GM15510 (cell line): Measurements from ENCODE around the gene CEACAM5.

Experiments used
- POLR2A ChIP-seq: IDR thresholded peaks from 3 replicates; pipeline ENCODE4 v1.6.1; 2011; ENCODE audit warnings: borderline replicate concordance; ENCODE audit not compliant: insufficient read length; ENCODE audit errors: extremely low read depth

CEACAM5 gene

DNA sequence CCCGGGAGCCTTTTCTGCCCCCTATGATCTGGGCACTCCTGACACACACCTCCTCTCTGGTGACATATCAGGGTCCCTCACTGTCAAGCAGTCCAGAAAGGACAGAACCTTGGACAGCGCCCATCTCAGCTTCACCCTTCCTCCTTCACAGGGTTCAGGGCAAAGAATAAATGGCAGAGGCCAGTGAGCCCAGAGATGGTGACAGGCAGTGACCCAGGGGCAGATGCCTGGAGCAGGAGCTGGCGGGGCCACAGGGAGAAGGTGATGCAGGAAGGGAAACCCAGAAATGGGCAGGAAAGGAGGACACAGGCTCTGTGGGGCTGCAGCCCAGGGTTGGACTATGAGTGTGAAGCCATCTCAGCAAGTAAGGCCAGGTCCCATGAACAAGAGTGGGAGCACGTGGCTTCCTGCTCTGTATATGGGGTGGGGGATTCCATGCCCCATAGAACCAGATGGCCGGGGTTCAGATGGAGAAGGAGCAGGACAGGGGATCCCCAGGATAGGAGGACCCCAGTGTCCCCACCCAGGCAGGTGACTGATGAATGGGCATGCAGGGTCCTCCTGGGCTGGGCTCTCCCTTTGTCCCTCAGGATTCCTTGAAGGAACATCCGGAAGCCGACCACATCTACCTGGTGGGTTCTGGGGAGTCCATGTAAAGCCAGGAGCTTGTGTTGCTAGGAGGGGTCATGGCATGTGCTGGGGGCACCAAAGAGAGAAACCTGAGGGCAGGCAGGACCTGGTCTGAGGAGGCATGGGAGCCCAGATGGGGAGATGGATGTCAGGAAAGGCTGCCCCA, 11.8 kb upstream of the CEACAM5 start:
- no peak for TF ChIP-seq POLR2A

DNA sequence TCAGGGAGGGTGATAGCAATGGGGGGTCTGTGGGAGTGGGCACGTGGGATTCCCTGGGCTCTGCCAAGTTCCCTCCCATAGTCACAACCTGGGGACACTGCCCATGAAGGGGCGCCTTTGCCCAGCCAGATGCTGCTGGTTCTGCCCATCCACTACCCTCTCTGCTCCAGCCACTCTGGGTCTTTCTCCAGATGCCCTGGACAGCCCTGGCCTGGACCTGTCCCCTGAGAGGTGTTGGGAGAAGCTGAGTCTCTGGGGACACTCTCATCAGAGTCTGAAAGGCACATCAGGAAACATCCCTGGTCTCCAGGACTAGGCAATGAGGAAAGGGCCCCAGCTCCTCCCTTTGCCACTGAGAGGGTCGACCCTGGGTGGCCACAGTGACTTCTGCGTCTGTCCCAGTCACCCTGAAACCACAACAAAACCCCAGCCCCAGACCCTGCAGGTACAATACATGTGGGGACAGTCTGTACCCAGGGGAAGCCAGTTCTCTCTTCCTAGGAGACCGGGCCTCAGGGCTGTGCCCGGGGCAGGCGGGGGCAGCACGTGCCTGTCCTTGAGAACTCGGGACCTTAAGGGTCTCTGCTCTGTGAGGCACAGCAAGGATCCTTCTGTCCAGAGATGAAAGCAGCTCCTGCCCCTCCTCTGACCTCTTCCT, 11.1 kb upstream of the CEACAM5 start:
- TF ChIP-seq POLR2A, result no peak

DNA sequence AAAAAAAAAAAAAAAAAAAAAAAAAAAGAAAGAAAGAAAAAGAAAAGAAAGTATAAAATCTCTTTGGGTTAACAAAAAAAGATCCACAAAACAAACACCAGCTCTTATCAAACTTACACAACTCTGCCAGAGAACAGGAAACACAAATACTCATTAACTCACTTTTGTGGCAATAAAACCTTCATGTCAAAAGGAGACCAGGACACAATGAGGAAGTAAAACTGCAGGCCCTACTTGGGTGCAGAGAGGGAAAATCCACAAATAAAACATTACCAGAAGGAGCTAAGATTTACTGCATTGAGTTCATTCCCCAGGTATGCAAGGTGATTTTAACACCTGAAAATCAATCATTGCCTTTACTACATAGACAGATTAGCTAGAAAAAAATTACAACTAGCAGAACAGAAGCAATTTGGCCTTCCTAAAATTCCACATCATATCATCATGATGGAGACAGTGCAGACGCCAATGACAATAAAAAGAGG, 9.6 kb upstream of the CEACAM5 start:
- no peak for TF ChIP-seq POLR2A

DNA sequence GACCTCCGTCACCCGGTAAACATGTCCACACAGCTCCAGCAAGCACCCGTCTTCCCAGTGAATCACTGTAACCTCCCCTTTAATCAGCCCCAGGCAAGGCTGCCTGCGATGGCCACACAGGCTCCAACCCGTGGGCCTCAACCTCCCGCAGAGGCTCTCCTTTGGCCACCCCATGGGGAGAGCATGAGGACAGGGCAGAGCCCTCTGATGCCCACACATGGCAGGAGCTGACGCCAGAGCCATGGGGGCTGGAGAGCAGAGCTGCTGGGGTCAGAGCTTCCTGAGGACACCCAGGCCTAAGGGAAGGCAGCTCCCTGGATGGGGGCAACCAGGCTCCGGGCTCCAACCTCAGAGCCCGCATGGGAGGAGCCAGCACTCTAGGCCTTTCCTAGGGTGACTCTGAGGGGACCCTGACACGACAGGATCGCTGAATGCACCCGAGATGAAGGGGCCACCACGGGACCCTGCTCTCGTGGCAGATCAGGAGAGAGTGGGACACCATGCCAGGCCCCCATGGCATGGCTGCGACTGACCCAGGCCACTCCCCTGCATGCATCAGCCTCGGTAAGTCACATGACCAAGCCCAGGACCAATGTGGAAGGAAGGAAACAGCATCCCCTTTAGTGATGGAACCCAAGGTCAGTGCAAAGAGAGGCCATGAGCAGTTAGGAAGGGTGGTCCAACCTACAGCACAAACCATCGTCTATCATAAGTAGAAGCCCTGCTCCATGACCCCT, 9.0 kb upstream of the CEACAM5 start:
- TF ChIP-seq POLR2A, result no peak

DNA sequence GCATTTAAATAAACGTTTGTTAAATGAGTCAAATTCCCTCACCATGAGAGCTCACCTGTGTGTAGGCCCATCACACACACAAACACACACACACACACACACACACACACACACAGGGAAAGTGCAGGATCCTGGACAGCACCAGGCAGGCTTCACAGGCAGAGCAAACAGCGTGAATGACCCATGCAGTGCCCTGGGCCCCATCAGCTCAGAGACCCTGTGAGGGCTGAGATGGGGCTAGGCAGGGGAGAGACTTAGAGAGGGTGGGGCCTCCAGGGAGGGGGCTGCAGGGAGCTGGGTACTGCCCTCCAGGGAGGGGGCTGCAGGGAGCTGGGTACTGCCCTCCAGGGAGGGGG, 8.5 kb upstream of the CEACAM5 start:
- no peak for TF ChIP-seq POLR2A

DNA sequence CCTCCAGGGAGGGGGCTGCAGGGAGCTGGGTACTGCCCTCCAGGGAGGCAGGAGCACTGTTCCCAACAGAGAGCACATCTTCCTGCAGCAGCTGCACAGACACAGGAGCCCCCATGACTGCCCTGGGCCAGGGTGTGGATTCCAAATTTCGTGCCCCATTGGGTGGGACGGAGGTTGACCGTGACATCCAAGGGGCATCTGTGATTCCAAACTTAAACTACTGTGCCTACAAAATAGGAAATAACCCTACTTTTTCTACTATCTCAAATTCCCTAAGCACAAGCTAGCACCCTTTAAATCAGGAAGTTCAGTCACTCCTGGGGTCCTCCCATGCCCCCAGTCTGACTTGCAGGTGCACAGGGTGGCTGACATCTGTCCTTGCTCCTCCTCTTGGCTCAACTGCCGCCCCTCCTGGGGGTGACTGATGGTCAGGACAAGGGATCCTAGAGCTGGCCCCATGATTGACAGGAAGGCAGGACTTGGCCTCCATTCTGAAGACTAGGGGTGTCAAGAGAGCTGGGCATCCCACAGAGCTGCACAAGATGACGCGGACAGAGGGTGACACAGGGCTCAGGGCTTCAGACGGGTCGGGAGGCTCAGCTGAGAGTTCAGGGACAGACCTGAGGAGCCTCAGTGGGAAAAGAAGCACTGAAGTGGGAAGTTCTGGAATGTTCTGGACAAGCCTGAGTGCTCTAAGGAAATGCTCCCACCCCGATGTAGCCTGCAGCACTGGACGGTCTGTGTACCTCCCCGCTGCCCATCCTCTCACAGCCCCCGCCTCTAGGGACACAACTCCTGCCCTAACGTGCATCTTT, 7.8 kb upstream of the CEACAM5 start:
- TF ChIP-seq POLR2A, result no peak

DNA sequence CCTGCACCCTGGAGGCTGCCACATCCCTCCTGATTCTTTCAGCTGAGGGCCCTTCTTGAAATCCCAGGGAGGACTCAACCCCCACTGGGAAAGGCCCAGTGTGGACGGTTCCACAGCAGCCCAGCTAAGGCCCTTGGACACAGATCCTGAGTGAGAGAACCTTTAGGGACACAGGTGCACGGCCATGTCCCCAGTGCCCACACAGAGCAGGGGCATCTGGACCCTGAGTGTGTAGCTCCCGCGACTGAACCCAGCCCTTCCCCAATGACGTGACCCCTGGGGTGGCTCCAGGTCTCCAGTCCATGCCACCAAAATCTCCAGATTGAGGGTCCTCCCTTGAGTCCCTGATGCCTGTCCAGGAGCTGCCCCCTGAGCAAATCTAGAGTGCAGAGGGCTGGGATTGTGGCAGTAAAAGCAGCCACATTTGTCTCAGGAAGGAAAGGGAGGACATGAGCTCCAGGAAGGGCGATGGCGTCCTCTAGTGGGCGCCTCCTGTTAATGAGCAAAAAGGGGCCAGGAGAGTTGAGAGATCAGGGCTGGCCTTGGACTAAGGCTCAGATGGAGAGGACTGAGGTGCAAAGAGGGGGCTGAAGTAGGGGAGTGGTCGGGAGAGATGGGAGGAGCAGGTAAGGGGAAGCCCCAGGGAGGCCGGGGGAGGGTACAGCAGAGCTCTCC, 6.9 kb upstream of the CEACAM5 start:
- TF ChIP-seq POLR2A, result no peak

DNA sequence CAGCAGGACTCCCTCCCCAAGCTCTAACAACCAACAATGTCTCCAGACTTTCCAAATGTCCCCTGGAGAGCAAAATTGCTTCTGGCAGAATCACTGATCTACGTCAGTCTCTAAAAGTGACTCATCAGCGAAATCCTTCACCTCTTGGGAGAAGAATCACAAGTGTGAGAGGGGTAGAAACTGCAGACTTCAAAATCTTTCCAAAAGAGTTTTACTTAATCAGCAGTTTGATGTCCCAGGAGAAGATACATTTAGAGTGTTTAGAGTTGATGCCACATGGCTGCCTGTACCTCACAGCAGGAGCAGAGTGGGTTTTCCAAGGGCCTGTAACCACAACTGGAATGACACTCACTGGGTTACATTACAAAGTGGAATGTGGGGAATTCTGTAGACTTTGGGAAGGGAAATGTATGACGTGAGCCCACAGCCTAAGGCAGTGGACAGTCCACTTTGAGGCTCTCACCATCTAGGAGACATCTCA, 6.2 kb upstream of the CEACAM5 start:
- no peak for TF ChIP-seq POLR2A

DNA sequence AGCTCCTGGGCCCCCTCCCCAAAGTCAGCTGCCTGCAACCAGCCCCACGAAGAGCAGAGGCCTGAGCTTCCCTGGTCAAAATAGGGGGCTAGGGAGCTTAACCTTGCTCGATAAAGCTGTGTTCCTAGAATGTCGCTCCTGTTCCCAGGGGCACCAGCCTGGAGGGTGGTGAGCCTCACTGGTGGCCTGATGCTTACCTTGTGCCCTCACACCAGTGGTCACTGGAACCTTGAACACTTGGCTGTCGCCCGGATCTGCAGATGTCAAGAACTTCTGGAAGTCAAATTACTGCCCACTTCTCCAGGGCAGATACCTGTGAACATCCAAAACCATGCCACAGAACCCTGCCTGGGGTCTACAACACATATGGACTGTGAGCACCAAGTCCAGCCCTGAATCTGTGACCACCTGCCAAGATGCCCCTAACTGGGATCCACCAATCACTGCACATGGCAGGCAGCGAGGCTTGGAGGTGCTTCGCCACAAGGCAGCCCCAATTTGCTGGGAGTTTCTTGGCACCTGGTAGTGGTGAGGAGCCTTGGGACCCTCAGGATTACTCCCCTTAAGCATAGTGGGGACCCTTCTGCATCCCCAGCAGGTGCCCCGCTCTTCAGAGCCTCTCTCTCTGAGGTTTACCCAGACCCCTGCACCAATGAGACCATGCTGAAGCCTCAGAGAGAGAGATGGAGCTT, 4.7 kb upstream of the CEACAM5 start:
- no peak for TF ChIP-seq POLR2A

DNA sequence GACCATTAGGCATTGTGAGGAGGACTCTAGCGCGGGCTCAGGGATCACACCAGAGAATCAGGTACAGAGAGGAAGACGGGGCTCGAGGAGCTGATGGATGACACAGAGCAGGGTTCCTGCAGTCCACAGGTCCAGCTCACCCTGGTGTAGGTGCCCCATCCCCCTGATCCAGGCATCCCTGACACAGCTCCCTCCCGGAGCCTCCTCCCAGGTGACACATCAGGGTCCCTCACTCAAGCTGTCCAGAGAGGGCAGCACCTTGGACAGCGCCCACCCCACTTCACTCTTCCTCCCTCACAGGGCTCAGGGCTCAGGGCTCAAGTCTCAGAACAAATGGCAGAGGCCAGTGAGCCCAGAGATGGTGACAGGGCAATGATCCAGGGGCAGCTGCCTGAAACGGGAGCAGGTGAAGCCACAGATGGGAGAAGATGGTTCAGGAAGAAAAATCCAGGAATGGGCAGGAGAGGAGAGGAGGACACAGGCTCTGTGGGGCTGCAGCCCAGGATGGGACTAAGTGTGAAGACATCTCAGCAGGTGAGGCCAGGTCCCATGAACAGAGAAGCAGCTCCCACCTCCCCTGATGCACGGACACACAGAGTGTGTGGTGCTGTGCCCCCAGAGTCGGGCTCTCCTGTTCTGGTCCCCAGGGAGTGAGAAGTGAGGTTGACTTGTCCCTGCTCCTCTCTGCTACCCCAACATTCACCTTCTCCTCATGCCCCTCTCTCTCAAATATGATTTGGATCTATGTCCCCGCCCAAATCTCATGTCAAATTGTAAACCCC, 2.8 kb upstream of the CEACAM5 start:
- TF ChIP-seq POLR2A, result no peak

DNA sequence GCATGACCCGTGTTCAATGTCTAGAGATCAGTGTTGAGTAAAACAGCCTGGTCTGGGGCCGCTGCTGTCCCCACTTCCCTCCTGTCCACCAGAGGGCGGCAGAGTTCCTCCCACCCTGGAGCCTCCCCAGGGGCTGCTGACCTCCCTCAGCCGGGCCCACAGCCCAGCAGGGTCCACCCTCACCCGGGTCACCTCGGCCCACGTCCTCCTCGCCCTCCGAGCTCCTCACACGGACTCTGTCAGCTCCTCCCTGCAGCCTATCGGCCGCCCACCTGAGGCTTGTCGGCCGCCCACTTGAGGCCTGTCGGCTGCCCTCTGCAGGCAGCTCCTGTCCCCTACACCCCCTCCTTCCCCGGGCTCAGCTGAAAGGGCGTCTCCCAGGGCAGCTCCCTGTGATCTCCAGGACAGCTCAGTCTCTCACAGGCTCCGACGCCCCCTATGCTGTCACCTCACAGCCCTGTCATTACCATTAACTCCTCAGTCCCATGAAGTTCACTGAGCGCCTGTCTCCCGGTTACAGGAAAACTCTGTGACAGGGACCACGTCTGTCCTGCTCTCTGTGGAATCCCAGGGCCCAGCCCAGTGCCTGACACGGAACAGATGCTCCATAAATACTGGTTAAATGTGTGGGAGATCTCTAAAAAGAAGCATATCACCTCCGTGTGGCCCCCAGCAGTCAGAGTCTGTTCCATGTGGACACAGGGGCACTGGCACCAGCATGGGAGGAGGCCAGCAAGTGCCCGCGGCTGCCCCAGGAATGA, 1.5 kb upstream of the CEACAM5 start:
- no peak for TF ChIP-seq POLR2A

DNA sequence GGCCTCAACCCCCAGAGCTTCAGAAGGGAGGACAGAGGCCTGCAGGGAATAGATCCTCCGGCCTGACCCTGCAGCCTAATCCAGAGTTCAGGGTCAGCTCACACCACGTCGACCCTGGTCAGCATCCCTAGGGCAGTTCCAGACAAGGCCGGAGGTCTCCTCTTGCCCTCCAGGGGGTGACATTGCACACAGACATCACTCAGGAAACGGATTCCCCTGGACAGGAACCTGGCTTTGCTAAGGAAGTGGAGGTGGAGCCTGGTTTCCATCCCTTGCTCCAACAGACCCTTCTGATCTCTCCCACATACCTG, 969 bp upstream of the CEACAM5 start:
- no peak for TF ChIP-seq POLR2A
